ENCODE measurements around the gene IFIT1B. TPM values are rescaled to one million over a fixed set of nuclear protein-coding genes. Genes with fewer than 3 reads are reported as not detected.

Gene IFIT1B
- polyA plus RNA-seq, 3 donors = not detected

DNA sequence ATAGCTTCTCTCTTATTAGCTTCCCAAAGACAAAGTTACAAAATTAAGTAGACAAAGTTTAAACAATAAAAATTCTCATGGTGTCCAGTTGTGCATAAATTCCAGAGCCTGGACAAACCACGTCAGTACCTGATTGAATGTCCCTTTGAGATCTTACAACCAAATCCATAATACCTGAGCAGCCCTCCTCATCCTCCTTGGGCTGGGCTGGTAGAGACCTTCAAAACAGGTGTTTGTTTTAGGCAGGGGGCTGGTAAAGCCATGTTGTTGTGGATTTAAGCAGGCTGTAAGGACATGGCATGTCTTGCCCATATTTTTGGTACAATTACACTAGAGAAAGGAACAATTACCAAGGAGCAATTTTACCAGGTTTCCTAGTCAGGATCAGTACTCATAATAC lies 38.6 kb downstream of the IFIT1B start:
- TF ChIP-seq, protein P1, sequence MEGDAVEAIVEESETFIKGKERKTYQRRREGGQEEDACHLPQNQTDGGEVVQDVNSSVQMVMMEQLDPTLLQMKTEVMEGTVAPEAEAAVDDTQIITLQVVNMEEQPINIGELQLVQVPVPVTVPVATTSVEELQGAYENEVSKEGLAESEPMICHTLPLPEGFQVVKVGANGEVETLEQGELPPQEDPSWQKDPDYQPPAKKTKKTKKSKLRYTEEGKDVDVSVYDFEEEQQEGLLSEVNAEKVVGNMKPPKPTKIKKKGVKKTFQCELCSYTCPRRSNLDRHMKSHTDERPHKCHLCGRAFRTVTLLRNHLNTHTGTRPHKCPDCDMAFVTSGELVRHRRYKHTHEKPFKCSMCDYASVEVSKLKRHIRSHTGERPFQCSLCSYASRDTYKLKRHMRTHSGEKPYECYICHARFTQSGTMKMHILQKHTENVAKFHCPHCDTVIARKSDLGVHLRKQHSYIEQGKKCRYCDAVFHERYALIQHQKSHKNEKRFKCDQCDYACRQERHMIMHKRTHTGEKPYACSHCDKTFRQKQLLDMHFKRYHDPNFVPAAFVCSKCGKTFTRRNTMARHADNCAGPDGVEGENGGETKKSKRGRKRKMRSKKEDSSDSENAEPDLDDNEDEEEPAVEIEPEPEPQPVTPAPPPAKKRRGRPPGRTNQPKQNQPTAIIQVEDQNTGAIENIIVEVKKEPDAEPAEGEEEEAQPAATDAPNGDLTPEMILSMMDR (IDR thresholded peaks at IDR 0.05) = no peak
- intact Hi-C loops (cut with micrococcal nuclease) = loop anchor here in 1 of 2 donors (10.0 kb wide), 1 partner anchor 112 kb away; the partner anchor contains the start of gene IFIT2
- H3K4me1 Mint-ChIP-seq = peaks cover 47% of the 10 kb centered on the region

DNA sequence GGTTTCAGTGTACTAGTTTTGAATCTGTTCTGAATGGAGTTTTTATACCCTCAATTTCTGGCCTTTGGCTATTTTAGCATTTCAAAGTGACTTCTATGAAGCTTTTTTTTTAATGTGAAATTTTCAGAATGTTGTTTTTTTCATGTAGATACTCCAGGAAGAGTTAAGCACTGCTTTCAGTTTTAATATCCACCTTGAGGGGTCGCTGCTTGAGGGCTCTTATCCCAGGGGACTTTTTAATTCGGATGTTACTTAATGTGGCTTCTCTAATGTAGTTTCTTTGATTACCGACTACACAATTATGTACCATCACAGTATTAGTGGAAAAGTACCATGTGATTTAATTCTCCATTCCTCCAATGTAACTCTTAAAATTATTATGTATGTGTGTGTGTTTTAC lies 41.7 kb downstream of the IFIT1B start:
- H3K4me1 Mint-ChIP-seq = peaks cover 31% of the 10 kb centered on the region
- no peak for DNase-seq
- H3K36me3 ChIP-seq (replicated peaks in 1 of 2; ENCODE audit: control insufficient read depth in 1 of 2, insufficient read depth in 2 of 2, low read length in 2 of 2) = peaks cover 14 to 44% of the 10 kb centered on the region in 2 donors
- no CpG with 5 or more reads among the region's 3 CpGs for whole genome bisulfite sequencing (ENCODE audit: insufficient coverage)
- H3K36me3 Mint-ChIP-seq = peaks cover 38 to 47% of the 10 kb centered on the region in 2 donors
- no peak overlapping the region for H3K9ac ChIP-seq (ENCODE audit: insufficient read depth, low read length, poor library complexity, severe bottlenecking)
- H3K4me3 Mint-ChIP-seq = no peak overlapping the region
- TF ChIP-seq, protein P1 (IDR thresholded peaks at IDR 0.05) = peak; percentile 34
- H3K9me3 Mint-ChIP-seq = peaks cover 0 to 3% (median 0%) of the 10 kb centered on the region in 7 donors
- H3K27ac Mint-ChIP-seq = peak overlapping the region in 1 of 7 donors; percentile 16
- H3K79me2 ChIP-seq (ENCODE audit: insufficient read depth, low read length) = peaks cover 47% of the 10 kb centered on the region
- H4K20me1 ChIP-seq (ENCODE audit: insufficient read depth, low read length) = peaks cover 67% of the 10 kb centered on the region
- no peaks in the 10 kb centered on the region for H3K9me3 ChIP-seq (replicated peaks in 1 of 2; ENCODE audit: control insufficient read depth in 1 of 2, insufficient read depth in 1 of 2, low read length in 2 of 2)
- H3K27me3 ChIP-seq (ENCODE audit: control insufficient read depth in 2 of 2, insufficient read depth in 2 of 2, low read length in 2 of 2) = no peaks in the 10 kb centered on the region
- H3K4me2 ChIP-seq (replicated peaks; ENCODE audit: extremely low read depth, low read length, poor library complexity, severe bottlenecking) = no peak overlapping the region
- peaks cover 0 to 4% (median 0%) of the 10 kb centered on the region in 3 donors for H3K27me3 Mint-ChIP-seq (ENCODE audit: low read depth in 3 of 3)
- no peak overlapping the region for H2AFZ ChIP-seq (ENCODE audit: insufficient read depth, low read depth, low read length, poor library complexity, severe bottlenecking)
- intact Hi-C loops (cut with micrococcal nuclease) = loop anchor here in 1 of 2 donors (10.0 kb wide), 1 partner anchor 115 kb away; the partner anchor contains the start of gene IFIT2
- no peak overlapping the region for H3K27ac ChIP-seq (ENCODE audit: low read depth in 1 of 2, low read length in 2 of 2)
- H3K4me1 ChIP-seq (ENCODE audit: control insufficient read depth in 1 of 2, insufficient read depth in 2 of 2, low read length in 2 of 2) = peaks cover 13% of the 10 kb centered on the region in 2 donors
- no peak overlapping the region for H3K4me3 ChIP-seq (replicated peaks in 1 of 3; ENCODE audit: low read depth in 2 of 3, low read length in 3 of 3)

More for the DNA sequence above, 38.6 kb downstream of the IFIT1B start:
- H3K79me2 ChIP-seq (ENCODE audit: insufficient read depth, low read length) = peaks cover 52% of the 10 kb centered on the region
- no peak overlapping the region for H3K9ac ChIP-seq (ENCODE audit: insufficient read depth, low read length, poor library complexity, severe bottlenecking)
- no peak for DNase-seq
- H3K4me2 ChIP-seq (replicated peaks; ENCODE audit: extremely low read depth, low read length, poor library complexity, severe bottlenecking) = peak overlapping the region; percentile 76
- no peak overlapping the region for H2AFZ ChIP-seq (ENCODE audit: insufficient read depth, low read depth, low read length, poor library complexity, severe bottlenecking)
- H3K27ac ChIP-seq (ENCODE audit: low read depth in 1 of 2, low read length in 2 of 2) = no peak overlapping the region
- peak overlapping the region in 1 of 3 experiments; percentile 95 for H3K4me3 ChIP-seq (replicated peaks in 1 of 3; ENCODE audit: low read depth in 2 of 3, low read length in 3 of 3)
- no CpG with 5 or more reads among the region's 1 CpG for WGBS (ENCODE audit: insufficient coverage)
- Mint-ChIP-seq H3K4me3 (peak overlapping the region in 1 of 2 donors; percentile 99), H3K9me3 (peaks cover 5 to 10% (median 9%) of the 10 kb centered on the region in 7 donors), H3K36me3 (peaks cover 35 to 46% of the 10 kb centered on the region in 2 donors), H3K27ac (no peak overlapping the region), H3K27me3 (ENCODE audit: low read depth in 3 of 3) (peaks cover 0 to 6% (median 0%) of the 10 kb centered on the region in 3 donors)
- peaks cover 53% of the 10 kb centered on the region for H4K20me1 ChIP-seq (ENCODE audit: insufficient read depth, low read length)
- peaks cover 6% of the 10 kb centered on the region in 2 donors for H3K9me3 ChIP-seq (replicated peaks in 1 of 2; ENCODE audit: control insufficient read depth in 1 of 2, insufficient read depth in 1 of 2, low read length in 2 of 2)
- H3K4me1 ChIP-seq (ENCODE audit: control insufficient read depth in 1 of 2, insufficient read depth in 2 of 2, low read length in 2 of 2) = peaks cover 21 to 25% of the 10 kb centered on the region in 2 donors
- H3K36me3 ChIP-seq (replicated peaks in 1 of 2; ENCODE audit: control insufficient read depth in 1 of 2, insufficient read depth in 2 of 2, low read length in 2 of 2) = peaks cover 14 to 38% of the 10 kb centered on the region in 2 donors
- H3K27me3 ChIP-seq (ENCODE audit: control insufficient read depth in 2 of 2, insufficient read depth in 2 of 2, low read length in 2 of 2) = no peaks in the 10 kb centered on the region
